GM18526 (cell line): ENCODE data around the gene CAVIN1.

Experiments
- POLR2A ChIP-seq: IDR thresholded peaks from 3 replicates; pipeline ENCODE4 v1.6.1; 2011; ENCODE audit not compliant: insufficient read length; ENCODE audit errors: extremely low read depth

Gene CAVIN1

GRCh38 chr17:42409523-42410318 lies 13.3 kb downstream of the CAVIN1 start:
- no peak for TF ChIP-seq POLR2A

DNA sequence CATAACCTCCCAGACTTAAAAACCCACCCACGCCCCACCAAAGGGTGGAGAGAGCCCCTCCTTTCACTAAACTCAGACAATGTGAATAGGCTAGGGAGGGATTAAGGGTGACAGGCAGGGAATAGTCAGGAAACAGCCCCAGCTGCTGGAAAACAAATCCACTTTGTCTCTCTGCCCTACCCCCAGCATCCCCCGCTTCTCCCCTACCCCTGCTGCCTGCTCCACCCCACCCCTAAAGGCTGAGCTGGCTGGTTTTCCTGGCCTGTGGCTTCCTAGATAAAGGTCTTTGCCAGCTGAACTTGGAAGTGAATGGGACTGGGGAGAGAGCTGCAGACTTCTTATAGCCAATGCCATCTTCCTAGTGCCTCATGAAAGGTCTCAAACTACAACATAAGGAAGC lies 15.0 kb downstream of the CAVIN1 start:
- TF ChIP-seq POLR2A: no peak

DNA sequence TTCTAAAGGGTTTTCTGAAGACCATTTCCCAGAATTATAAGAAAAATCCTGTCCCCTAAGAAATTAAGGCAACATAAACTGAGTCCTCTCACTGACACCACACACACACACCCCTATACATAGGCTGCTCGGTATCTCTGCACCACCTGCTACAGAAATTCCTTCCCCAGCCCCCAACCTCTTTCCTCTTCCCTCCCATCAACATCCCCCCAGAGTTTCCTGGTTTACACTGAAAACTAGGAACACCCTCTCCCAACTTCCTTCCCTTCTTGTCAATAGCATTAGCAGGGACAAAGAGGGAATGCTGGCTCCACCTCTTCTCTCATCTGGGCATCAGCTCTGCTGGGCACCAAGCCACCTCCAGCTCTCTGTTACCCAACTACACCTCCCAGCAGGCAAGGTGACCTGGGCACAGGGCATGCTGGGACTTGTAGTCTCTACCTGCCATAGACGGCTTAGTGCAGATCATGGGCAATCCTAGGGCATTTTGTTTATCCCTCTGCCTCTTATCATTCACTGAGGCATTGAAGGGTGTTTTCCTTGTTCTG lies 15.7 kb downstream of the CAVIN1 start:
- no peak for TF ChIP-seq POLR2A

DNA sequence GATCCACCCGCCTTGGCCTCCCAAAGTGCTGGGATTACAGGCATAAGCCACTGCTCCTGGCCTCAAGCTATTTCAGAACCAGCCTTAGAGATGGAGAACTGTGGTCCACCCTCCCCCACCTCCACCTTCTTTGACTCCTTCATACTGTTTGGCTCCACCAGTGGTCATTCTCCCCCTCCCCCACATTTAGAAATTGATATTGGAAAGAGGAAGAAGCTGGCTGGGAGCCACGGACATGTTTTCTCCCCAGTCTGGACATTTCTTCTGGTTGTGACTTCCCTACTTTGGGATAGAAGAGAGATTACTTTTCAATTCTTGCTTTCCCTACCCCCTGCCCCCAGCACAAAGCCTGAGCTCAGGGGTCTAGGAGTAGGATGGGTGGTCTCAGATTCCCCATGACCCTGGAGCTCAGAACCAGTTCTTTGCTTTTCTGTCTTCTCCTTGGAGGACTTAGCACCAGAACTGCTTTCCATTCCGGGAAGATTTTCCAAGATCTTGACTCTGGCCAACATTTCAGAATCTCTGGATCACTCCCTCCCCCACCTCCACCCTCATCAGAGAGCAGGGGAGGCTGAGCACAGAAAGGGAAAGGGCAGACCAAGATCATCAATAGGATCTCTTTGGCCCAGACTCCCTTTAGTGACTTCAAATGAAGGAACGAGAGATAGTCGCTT lies 16.3 kb downstream of the CAVIN1 start:
- no peak for TF ChIP-seq POLR2A

DNA sequence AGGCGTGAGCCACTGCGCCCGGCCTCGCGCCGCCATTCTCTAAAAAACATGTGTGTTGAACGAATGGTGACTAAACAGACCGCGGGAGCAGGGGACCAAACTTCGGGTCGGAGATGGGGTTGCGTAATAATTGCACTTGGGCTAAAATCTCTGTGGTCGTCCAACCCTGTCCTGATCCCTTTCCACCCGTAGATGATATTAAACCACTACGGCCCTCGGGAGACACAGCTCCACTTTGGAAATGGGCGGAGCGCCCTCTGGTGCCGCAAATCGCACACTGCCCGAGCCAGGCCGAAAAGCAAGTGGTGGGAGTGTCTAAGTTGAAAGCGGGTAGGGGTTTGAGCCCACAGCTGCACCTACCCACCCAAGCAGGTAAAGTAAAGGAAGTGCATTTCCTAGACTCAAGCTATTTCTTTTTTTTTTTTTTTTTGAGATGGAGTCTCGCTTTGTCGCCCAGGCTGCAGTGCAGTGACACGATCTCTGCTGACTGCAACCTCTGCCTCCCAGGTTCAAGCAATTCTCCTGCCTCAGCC lies 17.0 kb downstream of the CAVIN1 start:
- TF ChIP-seq POLR2A: no peak

- no peak for TF ChIP-seq POLR2A
Measured at GRCh38 chr17:42405076-42405475, 18.0 kb downstream of the CAVIN1 start.

DNA sequence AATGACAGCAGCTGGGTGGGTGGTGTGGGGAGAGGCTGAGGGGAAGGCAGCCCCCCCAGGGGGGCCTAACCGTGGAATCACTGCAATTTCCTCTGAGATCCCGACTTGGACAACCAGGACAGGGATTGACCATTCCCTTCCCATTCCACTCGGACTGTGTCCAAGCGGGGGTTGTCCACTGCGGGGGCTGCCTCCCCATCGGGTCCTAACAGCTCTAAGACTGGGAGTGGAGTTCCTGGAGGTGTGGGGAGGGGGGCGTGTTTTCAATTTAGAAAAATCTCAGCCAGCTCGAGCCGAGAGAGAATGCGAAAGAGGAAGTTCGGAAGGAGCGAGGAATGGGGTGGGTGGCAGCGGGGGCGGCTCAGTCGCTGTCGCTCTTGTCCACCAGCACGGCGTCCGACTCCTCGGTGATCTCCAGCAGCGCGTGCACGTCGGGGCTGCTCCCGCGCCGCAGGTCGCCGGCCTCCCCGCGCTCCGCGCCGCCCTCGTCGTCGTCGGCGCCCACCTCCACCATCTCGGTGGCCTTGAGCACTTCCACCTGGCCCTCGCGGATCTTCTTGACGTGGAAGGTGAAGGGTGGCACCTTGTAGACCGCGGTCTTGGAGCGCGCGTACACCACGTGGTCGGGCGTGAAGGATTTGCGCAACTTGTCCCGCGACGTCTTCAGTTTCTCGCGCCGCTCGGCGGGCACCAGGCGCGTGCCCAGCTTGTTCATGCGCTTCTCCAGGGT lies 18.6 kb downstream of the CAVIN1 start:
- no peak for TF ChIP-seq POLR2A

GRCh38 chr17:42403150-42403549 lies 19.9 kb downstream of the CAVIN1 start:
- no peak for TF ChIP-seq POLR2A

DNA sequence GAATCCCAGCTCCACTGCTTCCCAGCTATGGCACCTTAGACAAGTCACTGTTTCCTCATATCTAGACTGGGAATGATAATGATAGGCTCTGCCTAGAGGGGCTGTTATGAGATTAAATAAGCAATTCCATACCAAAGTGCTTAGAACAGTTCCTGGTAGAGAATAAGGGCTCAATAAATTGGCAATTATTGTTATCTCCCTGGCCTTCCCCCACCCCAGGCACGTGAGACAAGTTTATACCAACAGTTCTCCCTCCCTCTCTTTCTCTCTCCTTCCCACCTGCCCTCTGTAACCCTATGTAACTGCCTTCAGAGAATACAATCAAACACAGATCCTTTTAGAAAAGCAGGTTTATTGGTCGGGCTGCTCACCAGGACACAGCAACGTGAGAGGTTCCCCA lies 20.9 kb downstream of the CAVIN1 start:
- TF ChIP-seq POLR2A: no peak

GRCh38 chr17:42399948-42400843 lies 22.9 kb downstream of the CAVIN1 start:
- no peak for TF ChIP-seq POLR2A

DNA sequence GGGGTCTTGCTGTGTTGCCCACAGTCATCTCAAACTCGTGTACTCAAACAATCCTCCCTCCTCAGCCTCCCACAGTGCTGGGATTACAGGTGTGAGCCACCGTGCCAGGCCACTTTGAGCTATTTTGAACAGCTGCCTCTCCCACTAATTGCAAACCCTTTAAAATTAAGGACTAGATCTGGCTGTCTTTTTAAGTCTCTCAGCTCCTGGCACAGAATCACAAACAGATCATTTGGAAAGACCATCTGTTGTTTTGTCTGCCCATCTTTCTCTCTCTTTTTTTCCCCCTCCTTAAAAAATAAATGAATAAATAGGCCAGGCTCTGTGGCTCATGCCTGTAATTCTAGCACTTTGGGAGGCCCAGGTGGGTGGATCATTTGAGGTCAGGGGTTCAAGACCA lies 23.9 kb downstream of the CAVIN1 start:
- TF ChIP-seq POLR2A: no peak

DNA sequence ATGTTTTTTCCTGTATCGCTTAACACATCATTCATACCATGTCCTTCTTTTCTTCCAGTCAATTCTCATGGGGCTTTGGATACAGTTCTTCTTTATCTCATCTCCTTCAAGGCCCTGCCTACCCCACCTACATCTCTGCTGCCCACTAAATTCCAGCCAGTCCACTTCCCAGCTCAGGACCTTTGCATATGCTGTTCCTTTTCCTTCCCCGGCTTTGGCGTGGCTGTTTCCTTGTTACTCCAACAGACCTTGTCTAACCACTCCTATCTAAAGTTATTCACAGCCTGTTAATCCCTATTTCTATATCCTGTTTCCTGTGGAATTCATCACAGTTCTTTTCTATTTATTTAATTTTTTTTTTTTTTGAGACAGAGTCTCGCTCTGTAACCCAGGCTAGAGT lies 28.2 kb downstream of the CAVIN1 start:
- no peak for TF ChIP-seq POLR2A

GRCh38 chr17:42392692-42393415 lies 30.2 kb downstream of the CAVIN1 start:
- no peak for TF ChIP-seq POLR2A

- TF ChIP-seq POLR2A: no peak
Measured at GRCh38 chr17:42389899-42390298, 33.2 kb downstream of the CAVIN1 start.
